ENCODE results near the gene NR3C2.

Gene NR3C2

GRCh38 chr4:148214529-148215166, 227.6 kb downstream of the NR3C2 start:
- no peaks in the 10 kb centered on the region for H4K20me1 ChIP-seq (ENCODE audit: insufficient read depth, low read length)
- H3K4me3 ChIP-seq (ENCODE audit: low read length), result no peak overlapping the region
- no peaks in the 10 kb centered on the region for H3K9me2 ChIP-seq (replicated peaks; ENCODE audit: insufficient read depth, low read length)
- no peak overlapping the region for H2AFZ ChIP-seq (ENCODE audit: low read length)
- H3F3A ChIP-seq (ENCODE audit: insufficient read depth, low read length), result peaks cover 19% of the 10 kb centered on the region
- no peak overlapping the region for H3K27ac ChIP-seq (ENCODE audit: low read length)
- H3K4me2 ChIP-seq (ENCODE audit: low read depth, low read length), result no peak overlapping the region
- H3K9me3 ChIP-seq (replicated peaks; ENCODE audit: insufficient read depth, low read length), result no peaks in the 10 kb centered on the region
- TF ChIP-seq EZH2phosphoT487 (IDR thresholded peaks at IDR 0.05; ENCODE audit: low read length), result no peak
- TF ChIP-seq EZH2 (optimal IDR thresholded peaks at IDR 0.05; ENCODE audit: low read depth, low read length), result no peak
- no peak for TF ChIP-seq CTCF (IDR thresholded peaks at IDR 0.05; ENCODE audit: low read length)
- H3K9ac ChIP-seq (ENCODE audit: low read length), result no peak overlapping the region
- DNase-seq, result no peak
- H3K79me2 ChIP-seq (ENCODE audit: low read length), result no peaks in the 10 kb centered on the region
- no peaks in the 10 kb centered on the region for H3K36me3 ChIP-seq (replicated peaks; ENCODE audit: insufficient read depth, low read length)
- no peaks in the 10 kb centered on the region for H3K27me3 ChIP-seq (replicated peaks; ENCODE audit: insufficient read depth, low read length)
- peaks cover 14% of the 10 kb centered on the region for H3K4me1 ChIP-seq (ENCODE audit: low read length)

- no peak for DNase-seq
- no peak overlapping the region for H2AFZ ChIP-seq (ENCODE audit: low read length)
- H3K36me3 ChIP-seq (replicated peaks; ENCODE audit: insufficient read depth, low read length), result no peaks in the 10 kb centered on the region
- no peak overlapping the region for H3K4me2 ChIP-seq (ENCODE audit: low read depth, low read length)
- H4K20me1 ChIP-seq (ENCODE audit: insufficient read depth, low read length), result no peaks in the 10 kb centered on the region
- H3K4me3 ChIP-seq (ENCODE audit: low read length), result no peak overlapping the region
- no peaks in the 10 kb centered on the region for H3K9me2 ChIP-seq (replicated peaks; ENCODE audit: insufficient read depth, low read length)
- no peaks in the 10 kb centered on the region for H3K9me3 ChIP-seq (replicated peaks; ENCODE audit: insufficient read depth, low read length)
- H3K4me1 ChIP-seq (ENCODE audit: low read length), result peaks cover 6% of the 10 kb centered on the region; the same call in 1 of the 2 replicates
- no peak for TF ChIP-seq EZH2 (optimal IDR thresholded peaks at IDR 0.05; ENCODE audit: low read depth, low read length)
- no peak for TF ChIP-seq EZH2phosphoT487 (IDR thresholded peaks at IDR 0.05; ENCODE audit: low read length)
- TF ChIP-seq CTCF (IDR thresholded peaks at IDR 0.05; ENCODE audit: low read length), result no peak
- no peak overlapping the region for H3K27ac ChIP-seq (ENCODE audit: low read length)
- H3K27me3 ChIP-seq (replicated peaks; ENCODE audit: insufficient read depth, low read length), result no peaks in the 10 kb centered on the region
- H3F3A ChIP-seq (ENCODE audit: insufficient read depth, low read length), result peaks cover 3% of the 10 kb centered on the region; the same call in 1 of the 2 replicates
- H3K79me2 ChIP-seq (ENCODE audit: low read length), result no peaks in the 10 kb centered on the region
- H3K9ac ChIP-seq (ENCODE audit: low read length), result no peak overlapping the region
These were observed 230.7 kb downstream of the NR3C2 start for GRCh38 chr4:148211533-148211932.

GRCh38 chr4:148210661-148211060, 231.6 kb downstream of the NR3C2 start:
- Histone ChIP-seq H3K27me3 (replicated peaks; ENCODE audit: insufficient read depth, low read length) (no peaks in the 10 kb centered on the region), H3K9ac (ENCODE audit: low read length) (no peak overlapping the region), H3K79me2 (ENCODE audit: low read length) (no peaks in the 10 kb centered on the region), H3K9me2 (replicated peaks; ENCODE audit: insufficient read depth, low read length) (no peaks in the 10 kb centered on the region), H3K27ac (ENCODE audit: low read length) (no peak overlapping the region), H2AFZ (ENCODE audit: low read length) (no peak overlapping the region), H3K36me3 (replicated peaks; ENCODE audit: insufficient read depth, low read length) (no peaks in the 10 kb centered on the region), H3F3A (ENCODE audit: insufficient read depth, low read length) (no peaks in the 10 kb centered on the region), H3K4me1 (ENCODE audit: low read length) (no peaks in the 10 kb centered on the region), H3K4me3 (ENCODE audit: low read length) (no peak overlapping the region), H4K20me1 (ENCODE audit: insufficient read depth, low read length) (no peaks in the 10 kb centered on the region), H3K9me3 (replicated peaks; ENCODE audit: insufficient read depth, low read length) (no peaks in the 10 kb centered on the region), H3K4me2 (ENCODE audit: low read depth, low read length) (no peak overlapping the region)
- no peak for DNase-seq
- TF ChIP-seq CTCF (IDR thresholded peaks at IDR 0.05; ENCODE audit: low read length), result no peak
- TF ChIP-seq EZH2 (optimal IDR thresholded peaks at IDR 0.05; ENCODE audit: low read depth, low read length), result no peak
- no peak for TF ChIP-seq EZH2phosphoT487 (IDR thresholded peaks at IDR 0.05; ENCODE audit: low read length)
